ENCODE measurements around the gene MED23. TPM values are rescaled to one million over a fixed set of nuclear protein-coding genes. Genes with fewer than 3 reads are reported as not detected.

The MED23 gene
- total RNA-seq, 1 donor, result 34.7 TPM

GRCh38 chr6:131568726-131569125 is 59.3 kb downstream of the MED23 start:
- TF ChIP-seq CTCF (IDR thresholded peaks at IDR 0.05; ENCODE audit: insufficient read depth, low read length), result no peak
- no peak overlapping the region for H3K4me3 ChIP-seq (ENCODE audit: low read depth, low read length)
- DNase-seq (ENCODE audit: low read depth), result no peak

GRCh38 chr6:131565056-131565455 is 63.0 kb downstream of the MED23 start:
- no peak for TF ChIP-seq CTCF (IDR thresholded peaks at IDR 0.05; ENCODE audit: insufficient read depth, low read length)
- no peak for DNase-seq (ENCODE audit: low read depth)
- no peak overlapping the region for H3K4me3 ChIP-seq (ENCODE audit: low read depth, low read length)

GRCh38 chr6:131561925-131562707 is 65.9 kb downstream of the MED23 start:
- TF ChIP-seq CTCF (IDR thresholded peaks at IDR 0.05; ENCODE audit: insufficient read depth, low read length), result no peak
- DNase-seq (ENCODE audit: low read depth), result no peak
- H3K4me3 ChIP-seq (ENCODE audit: low read depth, low read length), result no peak overlapping the region

GRCh38 chr6:131558922-131559321 is 69.1 kb downstream of the MED23 start:
- no peak overlapping the region for H3K4me3 ChIP-seq (ENCODE audit: low read depth, low read length)
- DNase-seq (ENCODE audit: low read depth), result peak; percentile 2
- no peak for TF ChIP-seq CTCF (IDR thresholded peaks at IDR 0.05; ENCODE audit: insufficient read depth, low read length)

GRCh38 chr6:131555992-131556391 is 72.0 kb downstream of the MED23 start:
- no peak overlapping the region for H3K4me3 ChIP-seq (ENCODE audit: low read depth, low read length)
- DNase-seq (ENCODE audit: low read depth), result no peak
- no peak for TF ChIP-seq CTCF (IDR thresholded peaks at IDR 0.05; ENCODE audit: insufficient read depth, low read length)

GRCh38 chr6:131552572-131552971 is 75.5 kb downstream of the MED23 start:
- DNase-seq (ENCODE audit: low read depth), result no peak
- no peak for TF ChIP-seq CTCF (IDR thresholded peaks at IDR 0.05; ENCODE audit: insufficient read depth, low read length)
- H3K4me3 ChIP-seq (ENCODE audit: low read depth, low read length), result no peak overlapping the region

GRCh38 chr6:131551902-131552301 is 76.1 kb downstream of the MED23 start:
- H3K4me3 ChIP-seq (ENCODE audit: low read depth, low read length), result no peak overlapping the region
- no peak for DNase-seq (ENCODE audit: low read depth)
- TF ChIP-seq CTCF (IDR thresholded peaks at IDR 0.05; ENCODE audit: insufficient read depth, low read length), result no peak
